VCaP (cell line): ENCODE data around the gene AGAP5.
"Not testable (repeated sequence)": the region's sequence is repeated elsewhere in the genome, so short reads cannot be mapped to it uniquely, and the experiment has no call there.

Experiments used
- H3K27ac ChIP-seq: fragments of 450-650 bp; 2 replicates; pipeline ENCODE4 v1.5.1; 2017
- TF ChIP-seq, protein P1 (sequence below): fragments of 450-650 bp; conservative IDR thresholded peaks from 2 replicates; pipeline ENCODE4 v1.5.1; 2017; ENCODE audit warnings: mild to moderate bottlenecking, moderate library complexity

Gene AGAP5

GRCh38 chr10:73717556-73717955, 19.6 kb upstream of the AGAP5 start:
- TF ChIP-seq, protein P1, sequence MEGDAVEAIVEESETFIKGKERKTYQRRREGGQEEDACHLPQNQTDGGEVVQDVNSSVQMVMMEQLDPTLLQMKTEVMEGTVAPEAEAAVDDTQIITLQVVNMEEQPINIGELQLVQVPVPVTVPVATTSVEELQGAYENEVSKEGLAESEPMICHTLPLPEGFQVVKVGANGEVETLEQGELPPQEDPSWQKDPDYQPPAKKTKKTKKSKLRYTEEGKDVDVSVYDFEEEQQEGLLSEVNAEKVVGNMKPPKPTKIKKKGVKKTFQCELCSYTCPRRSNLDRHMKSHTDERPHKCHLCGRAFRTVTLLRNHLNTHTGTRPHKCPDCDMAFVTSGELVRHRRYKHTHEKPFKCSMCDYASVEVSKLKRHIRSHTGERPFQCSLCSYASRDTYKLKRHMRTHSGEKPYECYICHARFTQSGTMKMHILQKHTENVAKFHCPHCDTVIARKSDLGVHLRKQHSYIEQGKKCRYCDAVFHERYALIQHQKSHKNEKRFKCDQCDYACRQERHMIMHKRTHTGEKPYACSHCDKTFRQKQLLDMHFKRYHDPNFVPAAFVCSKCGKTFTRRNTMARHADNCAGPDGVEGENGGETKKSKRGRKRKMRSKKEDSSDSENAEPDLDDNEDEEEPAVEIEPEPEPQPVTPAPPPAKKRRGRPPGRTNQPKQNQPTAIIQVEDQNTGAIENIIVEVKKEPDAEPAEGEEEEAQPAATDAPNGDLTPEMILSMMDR: no peak
- peak overlapping the region; percentile 86 for H3K27ac ChIP-seq

DNA sequence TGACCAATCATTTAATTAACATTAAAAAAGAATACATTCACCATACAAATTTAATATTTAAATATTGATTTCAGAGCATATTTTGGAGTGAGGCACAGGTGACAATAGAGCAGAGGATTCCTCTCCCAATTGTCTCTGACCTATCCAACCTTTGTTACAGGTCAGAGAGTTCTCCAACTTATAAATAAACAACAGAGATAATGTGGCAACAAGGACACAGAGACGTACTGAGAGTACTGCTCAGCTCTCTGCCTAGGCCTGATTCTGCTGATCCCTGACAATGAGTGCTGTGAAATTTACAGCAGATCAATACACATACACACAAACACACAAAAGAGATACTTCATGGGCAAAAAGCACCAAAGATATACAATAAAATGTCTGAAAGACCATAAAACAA, 18.3 kb upstream of the AGAP5 start:
- TF ChIP-seq, protein P1: no peak

DNA sequence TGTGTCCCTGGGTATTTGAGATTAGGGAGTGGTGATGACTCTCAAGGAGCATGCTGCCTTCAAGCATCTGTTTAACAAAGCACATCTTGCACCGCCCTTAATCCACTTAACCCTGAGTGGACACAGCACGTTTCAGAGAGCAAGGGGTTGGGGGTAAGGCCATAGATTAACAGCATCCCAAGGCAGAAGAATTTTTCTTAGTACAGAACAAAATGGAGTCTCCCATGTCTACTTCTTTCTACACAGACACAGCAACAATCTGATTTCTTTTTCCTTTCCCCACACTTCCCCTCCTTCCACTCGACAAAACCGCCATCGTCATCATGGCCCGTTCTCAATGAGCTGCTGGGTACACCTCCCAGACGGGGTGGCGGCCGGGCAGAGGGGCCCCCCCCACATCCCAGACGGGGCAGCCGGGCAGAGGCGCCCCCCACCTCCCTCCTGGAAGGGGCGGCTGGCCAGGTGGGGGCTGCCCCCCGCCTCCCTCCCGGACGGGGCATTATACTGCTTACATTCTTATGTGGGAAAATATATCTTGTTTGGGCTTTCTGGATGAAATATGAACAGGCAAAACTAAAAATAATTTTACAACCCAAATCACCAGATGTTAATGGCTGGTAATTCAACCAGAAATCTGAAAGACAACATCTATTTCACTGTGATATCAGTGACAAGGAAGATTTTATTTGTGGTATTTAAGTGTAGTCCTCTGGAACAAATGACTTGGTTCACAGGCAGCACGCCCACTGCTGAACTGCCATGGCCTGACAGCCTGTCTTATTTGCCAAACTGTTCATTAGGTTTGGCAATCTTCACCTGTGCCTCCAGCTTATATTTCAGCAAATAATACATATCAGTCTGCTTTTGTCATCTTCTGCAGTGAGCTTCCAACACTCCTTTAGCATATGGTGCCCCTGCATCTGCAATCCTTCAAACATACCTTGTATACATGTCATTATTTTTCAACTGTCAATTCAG, 17.6 kb upstream of the AGAP5 start:
- H3K27ac ChIP-seq: peak overlapping the region; percentile 86

More for the DNA sequence above, 18.3 kb upstream of the AGAP5 start:
- peak overlapping the region; percentile 86 for H3K27ac ChIP-seq

GRCh38 chr10:73714483-73714882, 16.6 kb upstream of the AGAP5 start:
- H3K27ac ChIP-seq: peak overlapping the region; percentile 86

- peak overlapping the region; percentile 86 for H3K27ac ChIP-seq
Observed at GRCh38 chr10:73713912-73714311, 16.0 kb upstream of the AGAP5 start.

- not testable (repeated sequence) for H3K27ac ChIP-seq
Observed at GRCh38 chr10:73711683-73712082, 13.8 kb upstream of the AGAP5 start.

- H3K27ac ChIP-seq: not testable (repeated sequence)
Observed at GRCh38 chr10:73708122-73708521, 10.2 kb upstream of the AGAP5 start.

- not testable (repeated sequence) for H3K27ac ChIP-seq
Observed at GRCh38 chr10:73707628-73708027, 9.7 kb upstream of the AGAP5 start.

DNA sequence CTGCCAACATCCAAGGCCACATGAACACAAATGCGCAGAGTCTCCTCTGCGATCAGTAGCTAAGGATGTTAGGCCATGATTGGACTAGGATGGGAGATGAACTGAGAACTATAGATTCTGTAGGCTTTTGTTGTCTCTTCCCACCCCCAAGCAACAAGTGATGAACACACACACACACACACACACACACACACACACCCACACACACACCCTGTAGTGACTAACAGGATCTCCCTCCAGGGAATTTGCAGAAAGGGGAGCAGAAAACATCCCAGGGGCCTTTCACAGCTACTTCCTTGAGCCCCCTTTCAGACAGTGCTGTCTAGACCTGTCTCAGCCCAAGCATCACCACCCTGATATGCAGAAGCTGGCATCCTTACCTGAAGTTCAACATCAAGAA, 8.6 kb upstream of the AGAP5 start:
- not testable (repeated sequence) for H3K27ac ChIP-seq

GRCh38 chr10:73705506-73706072, 7.7 kb upstream of the AGAP5 start:
- not testable (repeated sequence) for H3K27ac ChIP-seq

DNA sequence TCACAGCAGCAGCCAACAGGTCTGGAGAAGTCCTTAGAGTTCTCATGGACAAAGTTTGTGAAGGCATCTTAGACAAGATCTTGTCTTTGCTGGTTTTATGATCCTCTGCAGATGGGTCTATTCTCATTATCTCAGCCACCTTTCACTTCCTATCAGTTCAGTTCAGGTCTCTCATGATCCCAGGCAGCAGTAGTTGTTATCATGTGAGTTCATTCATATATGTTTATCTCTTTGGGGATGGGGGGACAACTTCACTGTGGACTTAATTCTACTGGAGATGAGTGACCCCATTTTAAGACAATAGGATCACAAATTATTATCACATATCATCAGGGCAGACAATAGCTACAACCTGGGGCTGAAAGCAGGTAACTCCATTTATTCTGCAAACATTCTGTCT, 6.0 kb upstream of the AGAP5 start:
- H3K27ac ChIP-seq: not testable (repeated sequence)

DNA sequence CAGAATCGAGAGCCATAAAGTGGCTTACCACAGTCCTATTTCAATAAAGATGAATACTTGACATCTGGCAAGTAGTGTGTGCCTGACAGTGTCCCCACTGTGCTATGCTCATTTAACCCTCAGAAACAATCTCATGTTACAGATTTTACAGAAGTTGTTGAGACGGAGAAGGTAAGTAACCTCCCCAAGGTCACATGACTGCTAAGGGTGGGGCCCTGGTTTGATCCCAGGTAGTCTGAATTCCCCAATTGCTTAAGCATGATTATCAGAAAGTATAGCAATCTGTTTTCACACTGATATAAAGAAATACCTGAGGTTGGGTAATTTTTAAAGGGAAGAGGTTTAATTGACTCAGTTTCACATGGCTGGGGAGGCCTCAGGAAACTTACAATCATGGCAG, 910 bp upstream of the AGAP5 start:
- H3K27ac ChIP-seq: not testable (repeated sequence)

- not testable (repeated sequence) for H3K27ac ChIP-seq
Observed at GRCh38 chr10:73695302-73695701, 2.6 kb downstream of the AGAP5 start.

DNA sequence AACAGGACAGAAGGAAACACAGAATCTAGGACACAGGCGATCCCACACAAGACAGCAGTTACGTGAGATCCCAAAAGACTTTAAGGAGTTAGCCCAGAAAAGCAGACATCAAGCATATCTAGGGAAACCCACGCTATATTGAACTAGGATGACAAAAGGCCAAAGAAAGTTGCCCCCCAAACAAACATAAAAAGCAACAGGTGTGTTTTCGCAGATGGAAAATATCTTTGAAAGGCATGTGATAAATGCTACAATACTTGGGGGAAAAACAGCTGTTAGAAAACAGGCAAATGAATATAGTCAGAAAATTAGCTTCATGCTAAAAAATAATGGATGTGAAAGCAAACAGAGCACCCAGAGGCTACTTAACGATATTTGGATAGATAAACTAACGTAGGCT, 7.2 kb downstream of the AGAP5 start:
- H3K27ac ChIP-seq: not testable (repeated sequence)

GRCh38 chr10:73689596-73689995, 8.3 kb downstream of the AGAP5 start:
- not testable (repeated sequence) for H3K27ac ChIP-seq

- not testable (repeated sequence) for H3K27ac ChIP-seq
Observed at GRCh38 chr10:73687641-73688040, 10.3 kb downstream of the AGAP5 start.

DNA sequence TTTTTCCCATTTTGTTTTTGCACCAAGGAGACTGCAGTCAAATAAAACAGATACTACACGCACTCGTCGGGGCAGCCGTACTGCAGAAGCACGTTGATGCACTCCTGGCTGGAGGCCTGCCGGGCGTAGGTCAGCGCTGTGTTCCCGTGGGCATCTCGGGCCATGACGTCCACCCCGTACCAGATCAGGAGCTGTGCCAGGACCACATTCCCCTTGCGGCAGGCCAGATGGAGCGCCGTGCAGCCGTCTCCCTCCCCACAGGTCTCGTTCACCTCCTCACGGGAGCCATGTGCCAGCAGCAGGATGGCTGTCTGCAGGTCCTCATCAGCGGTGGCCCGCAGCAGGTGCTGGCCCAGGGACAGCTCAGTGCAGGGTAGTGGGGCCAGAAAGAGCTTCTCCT, 23.4 kb downstream of the AGAP5 start:
- not testable (repeated sequence) for H3K27ac ChIP-seq

GRCh38 chr10:73668378-73668777, 29.5 kb downstream of the AGAP5 start:
- H3K27ac ChIP-seq: not testable (repeated sequence)

DNA sequence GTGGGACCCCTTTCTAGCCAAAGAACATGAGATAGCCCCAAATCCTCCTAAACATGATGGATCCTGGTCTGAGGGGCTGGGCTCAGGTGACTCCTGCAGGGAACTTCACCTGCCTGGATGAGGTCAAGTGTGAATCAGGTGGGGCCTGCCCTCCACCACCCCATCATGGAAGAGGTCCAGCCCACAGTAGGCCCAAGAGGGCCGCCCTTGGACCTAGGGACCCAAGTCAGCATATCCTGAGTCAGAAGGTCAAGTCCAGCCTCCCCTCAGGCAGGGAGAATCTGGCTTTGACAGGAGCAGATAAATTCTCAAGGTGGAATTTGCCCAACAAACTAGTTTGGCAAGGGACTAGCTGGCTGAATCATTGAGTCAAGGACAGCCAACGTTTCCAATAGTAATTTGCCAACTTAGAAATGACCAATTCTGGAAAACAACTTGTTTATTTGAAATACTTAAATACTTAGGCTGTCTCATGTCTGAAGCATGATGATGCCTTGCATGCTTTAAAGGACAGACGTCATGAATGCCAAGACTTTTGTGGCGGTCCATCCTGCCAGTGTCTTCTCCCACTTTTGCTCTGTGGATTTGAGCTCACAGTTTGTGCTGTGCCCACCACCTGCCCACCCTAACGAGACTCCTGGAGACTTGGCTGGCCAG, 31.6 kb downstream of the AGAP5 start:
- not testable (repeated sequence) for H3K27ac ChIP-seq
